ENCODE measurements around the gene ATG2B.

Gene ATG2B

GRCh38 chr14:96272777-96273473, 90.2 kb downstream of the ATG2B start:
- in situ Hi-C loops (cut with MboI; ENCODE audit: low sequenced_read_pairs): no loop called here

- in situ Hi-C loops (cut with MboI; ENCODE audit: low sequenced_read_pairs): no loop called here
These were observed 91.7 kb downstream of the ATG2B start for GRCh38 chr14:96271421-96271762.

- in situ Hi-C loops (cut with MboI; ENCODE audit: low sequenced_read_pairs): no loop called here
These were observed 92.3 kb downstream of the ATG2B start for GRCh38 chr14:96270565-96271420.

- in situ Hi-C loops (cut with MboI; ENCODE audit: low sequenced_read_pairs): no loop called here
These were observed 93.8 kb downstream of the ATG2B start for GRCh38 chr14:96269359-96269710.

- in situ Hi-C loops (cut with MboI; ENCODE audit: low sequenced_read_pairs): no loop called here
These were observed 94.4 kb downstream of the ATG2B start for GRCh38 chr14:96268431-96269358.

- in situ Hi-C loops (cut with MboI; ENCODE audit: low sequenced_read_pairs): no loop called here
These were observed 95.2 kb downstream of the ATG2B start for GRCh38 chr14:96267916-96268315.

GRCh38 chr14:96267336-96267735, 95.8 kb downstream of the ATG2B start:
- in situ Hi-C loops (cut with MboI; ENCODE audit: low sequenced_read_pairs): no loop called here

- in situ Hi-C loops (cut with MboI; ENCODE audit: low sequenced_read_pairs): no loop called here
These were observed 97.6 kb downstream of the ATG2B start for GRCh38 chr14:96265383-96266095.

GRCh38 chr14:96264853-96265252, 98.3 kb downstream of the ATG2B start:
- in situ Hi-C loops (cut with MboI; ENCODE audit: low sequenced_read_pairs): no loop called here

- in situ Hi-C loops (cut with MboI; ENCODE audit: low sequenced_read_pairs): no loop called here
These were observed 99.0 kb downstream of the ATG2B start for GRCh38 chr14:96264200-96264553.

GRCh38 chr14:96263347-96264199, 99.6 kb downstream of the ATG2B start:
- in situ Hi-C loops (cut with MboI; ENCODE audit: low sequenced_read_pairs): no loop called here

GRCh38 chr14:96261772-96262655, 101.1 kb downstream of the ATG2B start:
- in situ Hi-C loops (cut with MboI; ENCODE audit: low sequenced_read_pairs): no loop called here

GRCh38 chr14:96261053-96261452, 102.1 kb downstream of the ATG2B start:
- in situ Hi-C loops (cut with MboI; ENCODE audit: low sequenced_read_pairs): no loop called here

GRCh38 chr14:96260341-96260821, 102.8 kb downstream of the ATG2B start:
- in situ Hi-C loops (cut with MboI; ENCODE audit: low sequenced_read_pairs): no loop called here

- in situ Hi-C loops (cut with MboI; ENCODE audit: low sequenced_read_pairs): no loop called here
These were observed 105.2 kb downstream of the ATG2B start for GRCh38 chr14:96257900-96258299.

- in situ Hi-C loops (cut with MboI; ENCODE audit: low sequenced_read_pairs): no loop called here
These were observed 106.1 kb downstream of the ATG2B start for GRCh38 chr14:96257056-96257455.

- in situ Hi-C loops (cut with MboI; ENCODE audit: low sequenced_read_pairs): no loop called here
These were observed 106.7 kb downstream of the ATG2B start for GRCh38 chr14:96256407-96256806.

- in situ Hi-C loops (cut with MboI; ENCODE audit: low sequenced_read_pairs): no loop called here
These were observed 107.4 kb downstream of the ATG2B start, which contains the start of gene BDKRB1 for GRCh38 chr14:96255501-96256366. BDKRB1 (plus strand) TSS chr14:96256210; CDS start chr14:96263683, 7,473 bp downstream.

Measured in HL-60/S4 treated with phorbol 12-myristate 13-acetate at 8.2 ng/mL for 4 days and 3 days (cell line).